Liver (tissue), 9 donors: ENCODE results near the gene VWA3B. TPM values are rescaled to one million over a fixed set of nuclear protein-coding genes. Genes with fewer than 3 reads are reported as not detected.

Experiments used
- DNase-seq: peaks from one replicate; pipeline ENCODE4 v3.0.0-alpha.2; 2017; ENCODE audit warnings: low spot score
- H3K27ac ChIP-seq, 2 donors: one replicate each; pipeline ENCODE4 v1.7.0; 2013; ENCODE audit warnings: inconsistent platforms in 2 of 2, low read length in 2 of 2, control low read depth in 1 of 2, low read depth in 1 of 2, mild to moderate bottlenecking in 1 of 2
- H3K27me3 ChIP-seq, 4 donors: one replicate each; pipeline versions ENCODE4 v1.6.1 to v1.7.0; 2013; ENCODE audit warnings: low read length in 3 of 4, inconsistent platforms in 1 of 4, mild to moderate bottlenecking in 1 of 4, moderate library complexity in 1 of 4; ENCODE audit not compliant: control insufficient read depth in 4 of 4, insufficient read depth in 4 of 4
- H3K36me3 ChIP-seq, 4 donors: one replicate each; pipeline versions ENCODE4 v1.6.1 to v1.7.0; 2013; ENCODE audit warnings: low read length in 3 of 4, mild to moderate bottlenecking in 3 of 4, low read depth in 1 of 4, moderate library complexity in 1 of 4; ENCODE audit not compliant: control insufficient read depth in 4 of 4, insufficient read depth in 3 of 4
- H3K4me1 ChIP-seq, 4 donors: one replicate each; pipeline versions ENCODE4 v1.6.1 to v1.7.0; 2013; ENCODE audit warnings: low read length in 3 of 4, mild to moderate bottlenecking in 3 of 4, moderate library complexity in 1 of 4; ENCODE audit not compliant: control insufficient read depth in 4 of 4, insufficient read depth in 4 of 4
- H3K4me3 ChIP-seq, 3 donors: one replicate each; pipeline versions ENCODE4 v1.6.1 to v1.7.0; 2013; ENCODE audit warnings: low read length in 3 of 3, control low read depth in 1 of 3, low read depth in 1 of 3, mild to moderate bottlenecking in 1 of 3
- H3K9ac ChIP-seq, 2 donors: one replicate each; pipeline ENCODE4 v1.7.0; 2013; ENCODE audit warnings: low read length in 2 of 2, mild to moderate bottlenecking in 2 of 2, moderate library complexity in 2 of 2, control low read depth in 1 of 2, low read depth in 1 of 2
- H3K9me3 ChIP-seq, 4 donors: one replicate each; pipeline versions ENCODE4 v1.6.1 to v1.7.0; 2013; ENCODE audit warnings: low read length in 3 of 4; ENCODE audit not compliant: control insufficient read depth in 4 of 4
- CTCF ChIP-seq: fragments of 150-350 bp; IDR thresholded peaks from 2 replicates; pipeline ENCODE4 v1.5.1; 2017; ENCODE audit warnings: improper control_type of control experiment, low read depth, low read length; ENCODE audit not compliant: missing input control
- EGR1 ChIP-seq, 2 donors: IDR thresholded peaks; 2 replicates each; pipeline ENCODE4 v1.6.1; 2016 to 2018; ENCODE audit warnings: antibody characterized with exemption in 2 of 2, low read depth in 2 of 2
- FOXA1 ChIP-seq: IDR thresholded peaks from 2 replicates; pipeline ENCODE4 v1.6.1; 2016; ENCODE audit warnings: antibody characterized with exemption
- FOXA2 ChIP-seq: IDR thresholded peaks from 2 replicates; pipeline ENCODE4 v1.6.1; 2016; ENCODE audit warnings: antibody characterized with exemption
- GABPA ChIP-seq, 2 donors: IDR thresholded peaks in 1 of 2; conservative IDR thresholded peaks in 1 of 2; 2 replicates each; pipeline ENCODE4 v1.6.1; 2016; ENCODE audit warnings: antibody characterized with exemption in 2 of 2, mild to moderate bottlenecking in 1 of 2, moderate library complexity in 1 of 2
- HNF4A ChIP-seq, 2 donors: conservative IDR thresholded peaks; 2 replicates each; pipeline ENCODE4 v1.6.1; 2016; ENCODE audit warnings: antibody characterized with exemption in 2 of 2, mild to moderate bottlenecking in 2 of 2
- HNF4G ChIP-seq: IDR thresholded peaks from 2 replicates; pipeline ENCODE4 v1.6.1; 2016; ENCODE audit warnings: antibody characterized with exemption
- JUND ChIP-seq, 2 donors: IDR thresholded peaks; 2 replicates each; pipeline ENCODE4 v1.6.1; 2016; ENCODE audit warnings: antibody characterized with exemption in 2 of 2
- MAX ChIP-seq: IDR thresholded peaks from 2 replicates; pipeline ENCODE4 v1.6.1; 2016; ENCODE audit warnings: antibody characterized with exemption
- NR2F2 ChIP-seq: IDR thresholded peaks from 2 replicates; pipeline ENCODE4 v1.6.1; 2016; ENCODE audit warnings: antibody characterized with exemption
- RAD21 ChIP-seq, 2 donors: IDR thresholded peaks; 2 replicates each; pipeline ENCODE4 v1.6.1; 2016; ENCODE audit warnings: antibody characterized with exemption in 2 of 2, mild to moderate bottlenecking in 2 of 2
- REST ChIP-seq: IDR thresholded peaks from 2 replicates; pipeline ENCODE4 v1.6.1; 2016; ENCODE audit warnings: antibody characterized with exemption, mild to moderate bottlenecking
- RXRA ChIP-seq, 2 donors: IDR thresholded peaks; 2 replicates each; pipeline ENCODE4 v1.6.1; 2017 to 2018; ENCODE audit warnings: antibody characterized with exemption in 2 of 2, mild to moderate bottlenecking in 1 of 2
- SP1 ChIP-seq: IDR thresholded peaks from 2 replicates; pipeline ENCODE4 v1.6.1; 2018; ENCODE audit warnings: antibody characterized with exemption, mild to moderate bottlenecking
- TAF1 ChIP-seq: conservative IDR thresholded peaks from 2 replicates; pipeline ENCODE4 v1.6.1; 2016; ENCODE audit warnings: antibody characterized with exemption, mild to moderate bottlenecking
- YY1 ChIP-seq: IDR thresholded peaks from 2 replicates; pipeline ENCODE4 v1.6.1; 2016; ENCODE audit warnings: antibody characterized with exemption, mild to moderate bottlenecking
- ZBTB33 ChIP-seq: IDR thresholded peaks from 2 replicates; pipeline ENCODE4 v1.6.1; 2016; ENCODE audit warnings: antibody characterized with exemption
- WGBS: extraction: QIAGEN DNeasy Blood & Tissue Kit; methylation state at CpG from one replicate; pipeline ENCODE4 v1.1.7; 2013; 5-methylcytosine and 5-hydroxymethylcytosine counted together
- polyA plus RNA-seq, 2 donors: library from polyadenylated mRNA; stranded (reverse) in 1 of 2; unstranded in 1 of 2; fragments of 200-250 nt in 1 of 2; fragments of >200 nt in 1 of 2; fragmentation: Nextera tagmentation in 1 of 2; extraction: Ambion mirVana in 1 of 2; gene quantifications; one replicate each; pipeline versions ENCODE4 v1.2.1 to v1.2.3, GENCODE V29; 2013 to 2015
- total RNA-seq, 2 donors: library from RNA; depleted of rRNA; stranded (reverse); fragments of >200 nt; gene quantifications; one replicate each; pipeline ENCODE4 v1.2.3, GENCODE V29; 2014
- donor health status: healthy.
- donor health status: healthy.
- donor health status: healthy.
- donor health status: healthy.
- donor health status: healthy.

The VWA3B gene
- total and polyA plus RNA-seq, 4 donors = 0.08 TPM; not detected in 3

GRCh38 chr2:98333922-98334321 is 247.0 kb downstream of the VWA3B start:
- WGBS = 59% methylated on average over 2 of the region's 2 CpGs
- Histone ChIP-seq H3K27ac (no peak overlapping the region), H3K4me3 (no peak overlapping the region), H3K9me3 (peaks cover 0 to 1% (median 0%) of the 10 kb centered on the region in 4 donors), H3K9ac (no peak overlapping the region), H3K4me1 (no peaks in the 10 kb centered on the region), H3K27me3 (no peaks in the 10 kb centered on the region), H3K36me3 (no peaks in the 10 kb centered on the region)
- no peak for TF ChIP-seq FOXA1
- TF ChIP-seq ZBTB33 = no peak
- no peak for TF ChIP-seq HNF4G
- TF ChIP-seq HNF4A (conservative IDR thresholded peaks at IDR 0.05) = no peak
- TF ChIP-seq RAD21 (IDR thresholded peaks at IDR 0.05) = no peak
- DNase-seq = no peak

- no peaks in the 10 kb centered on the region for H3K4me1 ChIP-seq
- no peak overlapping the region for H3K4me3 ChIP-seq
- H3K36me3 ChIP-seq = no peaks in the 10 kb centered on the region
- no peak overlapping the region for H3K27ac ChIP-seq
- peaks cover 0 to 1% (median 0%) of the 10 kb centered on the region in 4 donors for H3K9me3 ChIP-seq
- H3K27me3 ChIP-seq = no peaks in the 10 kb centered on the region
- WGBS = 59% methylated on average over 4 of the region's 4 CpGs
- DNase-seq = no peak
- TF ChIP-seq HNF4A (conservative IDR thresholded peaks at IDR 0.05) (no peak), MAX (no peak), GABPA (IDR thresholded peaks at IDR 0.05 in 1 of 2, conservative IDR thresholded peaks at IDR 0.05 in 1 of 2) (no peak), RXRA (IDR thresholded peaks at IDR 0.05) (no peak), NR2F2 (no peak), JUND (IDR thresholded peaks at IDR 0.05) (no peak), HNF4G (no peak), YY1 (no peak), EGR1 (IDR thresholded peaks at IDR 0.05; ENCODE audit: low read depth in 2 of 2) (no peak), SP1 (no peak), CTCF (no peak), FOXA1 (no peak), ZBTB33 (no peak), RAD21 (IDR thresholded peaks at IDR 0.05) (no peak), REST (no peak), FOXA2 (no peak), TAF1 (no peak)
- no peak overlapping the region for H3K9ac ChIP-seq
These were observed 247.6 kb downstream of the VWA3B start for GRCh38 chr2:98334439-98335078.
